SK-N-SH treated with all-trans-retinoic acid at 6 μM for 48 hours (cell line): ENCODE measurements around the gene ERVMER34-1.
A peak's percentile ranks its signal among the peaks of the same experiment; 100 is the strongest.

Source experiments
- ATAC-seq: fragments of 200-7000 bp; cut with Tn5 transposase; 3 replicates; pipeline ENCODE4 v1.9.1; 2020; ENCODE audit warnings: mild to moderate bottlenecking, moderate library complexity
- ARNTL ChIP-seq: fragments of 450-650 bp; formaldehyde crosslinking; IDR thresholded peaks from 2 replicates; pipeline ENCODE4 v1.5.0; 2020; ENCODE audit warnings: low read depth, mild to moderate bottlenecking, moderate library complexity, borderline replicate concordance
- CREB5 ChIP-seq: fragments of 250-450 bp; sonication (Bioruptor Pico); IDR thresholded peaks from 2 replicates; pipeline ENCODE4 v1.5.1; 2020; ENCODE audit warnings: low read depth, mild to moderate bottlenecking, moderate library complexity
- CSDC2 ChIP-seq: fragments of 250-450 bp; sonication (Bioruptor Pico); IDR thresholded peaks from 2 replicates; pipeline ENCODE4 v1.5.0; 2020; ENCODE audit warnings: mild to moderate bottlenecking, moderate library complexity
- CSRNP3 ChIP-seq: fragments of 250-450 bp; sonication (Bioruptor Pico); IDR thresholded peaks from 2 replicates; pipeline ENCODE4 v1.5.1; 2021; ENCODE audit warnings: mild to moderate bottlenecking, moderate library complexity
- ESRRG ChIP-seq: fragments of 250-450 bp; sonication (Bioruptor Pico); IDR thresholded peaks from 2 replicates; pipeline ENCODE4 v1.6.1; 2021; ENCODE audit warnings: mild to moderate bottlenecking
- GLIS3 ChIP-seq: fragments of 250-450 bp; sonication (Bioruptor Pico); IDR thresholded peaks from 2 replicates; pipeline ENCODE4 v1.5.0; 2020; ENCODE audit warnings: mild to moderate bottlenecking, moderate library complexity
- OSR1 ChIP-seq: fragments of 250-450 bp; sonication (Bioruptor Pico); IDR thresholded peaks from 2 replicates; pipeline ENCODE4 v1.8.0; 2022; ENCODE audit warnings: moderate library complexity, mild to moderate bottlenecking, inconsistent platforms
- PATZ1 ChIP-seq: fragments of 250-450 bp; sonication (Bioruptor Pico); IDR thresholded peaks from 2 replicates; pipeline ENCODE4 v1.8.0; 2020; ENCODE audit warnings: mild to moderate bottlenecking, moderate library complexity, borderline replicate concordance
- PPARA ChIP-seq: fragments of 250-450 bp; sonication (Bioruptor Pico); IDR thresholded peaks from 2 replicates; pipeline ENCODE4 v1.5.0; 2020; ENCODE audit warnings: mild to moderate bottlenecking, borderline replicate concordance
- RARB ChIP-seq: fragments of 250-450 bp; sonication (Bioruptor Pico); IDR thresholded peaks from 2 replicates; pipeline ENCODE4 v1.8.0; 2021; ENCODE audit warnings: mild to moderate bottlenecking, moderate library complexity
- SNAI2 ChIP-seq: fragments of 250-450 bp; sonication (Bioruptor Pico); IDR thresholded peaks from 2 replicates; pipeline ENCODE4 v1.5.0; 2020; ENCODE audit warnings: mild to moderate bottlenecking, moderate library complexity
- TCF4 ChIP-seq: fragments of 250-450 bp; sonication (Bioruptor Pico); IDR thresholded peaks from 2 replicates; pipeline ENCODE4 v1.8.0; 2021; ENCODE audit warnings: mild to moderate bottlenecking, moderate library complexity, borderline replicate concordance
- TOX ChIP-seq: fragments of 250-450 bp; sonication (Bioruptor Pico); IDR thresholded peaks from 2 replicates; pipeline ENCODE4 v1.8.0; 2021; ENCODE audit warnings: mild to moderate bottlenecking, moderate library complexity, borderline replicate concordance
- ZFP3 ChIP-seq: fragments of 250-450 bp; sonication (Bioruptor Pico); IDR thresholded peaks from 2 replicates; pipeline ENCODE4 v1.5.0; 2020; ENCODE audit warnings: mild to moderate bottlenecking, moderate library complexity
- ZFP30 ChIP-seq: fragments of 450-650 bp; formaldehyde crosslinking; IDR thresholded peaks from 2 replicates; pipeline ENCODE4 v1.5.0; 2022; ENCODE audit warnings: mild to moderate bottlenecking, moderate library complexity
- ZNF565 ChIP-seq: fragments of 450-650 bp; formaldehyde crosslinking; conservative IDR thresholded peaks from 2 replicates; pipeline ENCODE4 v1.5.0; 2020; ENCODE audit warnings: low read depth, mild to moderate bottlenecking, moderate library complexity
- ZNF70 ChIP-seq: fragments of 450-650 bp; formaldehyde crosslinking; IDR thresholded peaks from 2 replicates; pipeline ENCODE4 v1.5.0; 2020; ENCODE audit warnings: mild to moderate bottlenecking, moderate library complexity
- ZNF8 ChIP-seq: fragments of 450-650 bp; formaldehyde crosslinking; IDR thresholded peaks from 2 replicates; pipeline ENCODE4 v1.5.0; 2020; ENCODE audit warnings: mild to moderate bottlenecking, moderate library complexity

Gene ERVMER34-1

GRCh38 chr4:52755426-52755825, 4.2 kb upstream of the ERVMER34-1 start:
- ATAC-seq: no peak
- TF ChIP-seq ESRRG (CRISPR knock-in tag): no peak
- no peak for TF ChIP-seq TOX (CRISPR knock-in tag)
- TF ChIP-seq ZFP3 (CRISPR knock-in tag): no peak
- TF ChIP-seq ZNF70 (CRISPR knock-in tag): no peak
- TF ChIP-seq, all 23 proteins: peak for 0

- TF ChIP-seq ZNF8: no peak
- ATAC-seq: no peak
Measured at GRCh38 chr4:52752936-52753335, 1.7 kb upstream of the ERVMER34-1 start.

- peak; percentile 96 for ATAC-seq
- no peak for TF ChIP-seq CSRNP3
- no peak for TF ChIP-seq ARNTL (CRISPR knock-in tag)
- TF ChIP-seq CREB5 (CRISPR knock-in tag): no peak
- TF ChIP-seq SNAI2 (CRISPR knock-in tag): no peak
- TF ChIP-seq CSDC2 (CRISPR knock-in tag): no peak
- no peak for TF ChIP-seq TOX (CRISPR knock-in tag)
- TF ChIP-seq PATZ1 (CRISPR knock-in tag): no peak
- no peak for TF ChIP-seq RARB
- TF ChIP-seq ZNF70 (CRISPR knock-in tag): no peak
- no peak for TF ChIP-seq ZNF565 (CRISPR knock-in tag)
- no peak for TF ChIP-seq ZNF8
- no peak for TF ChIP-seq ZFP3 (CRISPR knock-in tag)
- TF ChIP-seq GLIS3 (CRISPR knock-in tag): no peak
- no peak for TF ChIP-seq TCF4
- TF ChIP-seq ZFP30 (CRISPR knock-in tag): no peak
- no peak for TF ChIP-seq ESRRG (CRISPR knock-in tag)
Measured at GRCh38 chr4:52751487-52751911, 274 bp upstream of the ERVMER34-1 start.

- ATAC-seq: no peak
- TF ChIP-seq ZNF70 (CRISPR knock-in tag): no peak
- no peak for TF ChIP-seq SNAI2 (CRISPR knock-in tag)
- no peak for TF ChIP-seq PATZ1 (CRISPR knock-in tag)
- no peak for TF ChIP-seq TOX (CRISPR knock-in tag)
- no peak for TF ChIP-seq OSR1
- TF ChIP-seq GLIS3 (CRISPR knock-in tag): no peak
- no peak for TF ChIP-seq RARB
- TF ChIP-seq PPARA (CRISPR knock-in tag): no peak
- TF ChIP-seq CSDC2 (CRISPR knock-in tag): no peak
- no peak for TF ChIP-seq CREB5 (CRISPR knock-in tag)
- TF ChIP-seq ARNTL (CRISPR knock-in tag): no peak
- no peak for TF ChIP-seq CSRNP3
- TF ChIP-seq ZNF565 (CRISPR knock-in tag): no peak
- TF ChIP-seq ZNF8: no peak
- TF ChIP-seq ZFP30 (CRISPR knock-in tag): no peak
- no peak for TF ChIP-seq ESRRG (CRISPR knock-in tag)
Measured at GRCh38 chr4:52750213-52750612, 1.0 kb downstream of the ERVMER34-1 start.
